ENCODE measurements around the gene PIGL.

The PIGL gene

GRCh38 chr17:16217002-16217635, at the start of gene PIGL:
Gene PIGL, plus strand, starts transcription at chr17:16217210. Its CDS starts 17 bp downstream, at chr17:16217227.
- peak within 1 kb of the TSS; percentile 98 for H3K4me3 ChIP-seq (ENCODE audit: low read length)
- H2AFZ ChIP-seq (ENCODE audit: low read length) = peak within 1 kb of the TSS; percentile 95
- H3K36me3 ChIP-seq (replicated peaks; ENCODE audit: insufficient read depth, low read length) = no peaks in the 10 kb centered on the region
- H4K20me1 ChIP-seq (ENCODE audit: insufficient read depth, low read length) = no peaks in the 10 kb centered on the region
- H3K4me2 ChIP-seq (ENCODE audit: low read depth, low read length) = peak within 1 kb of the TSS; percentile 70
- H3K9ac ChIP-seq (ENCODE audit: low read length) = peak within 1 kb of the TSS; percentile 93
- TF ChIP-seq CTCF (IDR thresholded peaks at IDR 0.05; ENCODE audit: low read length) = no peak
- TF ChIP-seq EZH2 (optimal IDR thresholded peaks at IDR 0.05; ENCODE audit: low read depth, low read length) = no peak
- no peak for TF ChIP-seq EZH2phosphoT487 (IDR thresholded peaks at IDR 0.05; ENCODE audit: low read length)
- peak within 1 kb of the TSS; percentile 92; the same call in 1 of the 2 replicates for H3K27ac ChIP-seq (ENCODE audit: low read length)
- peaks cover 68% of the 10 kb centered on the region for H3K79me2 ChIP-seq (ENCODE audit: low read length)
- no peaks in the 10 kb centered on the region for H3K9me3 ChIP-seq (replicated peaks; ENCODE audit: insufficient read depth, low read length)
- peaks cover 19% of the 10 kb centered on the region for H3F3A ChIP-seq (ENCODE audit: insufficient read depth, low read length)
- no peaks in the 10 kb centered on the region for H3K9me2 ChIP-seq (replicated peaks; ENCODE audit: insufficient read depth, low read length)
- peak; percentile 92 for DNase-seq
- peaks cover 3% of the 10 kb centered on the region for H3K4me1 ChIP-seq (ENCODE audit: low read length)
- no peaks in the 10 kb centered on the region for H3K27me3 ChIP-seq (replicated peaks; ENCODE audit: insufficient read depth, low read length)

GRCh38 chr17:16171613-16172012, 45.4 kb upstream of the PIGL start:
- Histone ChIP-seq H4K20me1 (ENCODE audit: insufficient read depth, low read length) (no peaks in the 10 kb centered on the region), H3K4me1 (ENCODE audit: low read length) (peaks cover 3% of the 10 kb centered on the region; the same call in 1 of the 2 replicates), H3K79me2 (ENCODE audit: low read length) (peaks cover 42% of the 10 kb centered on the region), H3K4me3 (ENCODE audit: low read length) (no peak overlapping the region), H3F3A (ENCODE audit: insufficient read depth, low read length) (no peaks in the 10 kb centered on the region), H3K36me3 (replicated peaks; ENCODE audit: insufficient read depth, low read length) (no peaks in the 10 kb centered on the region), H2AFZ (ENCODE audit: low read length) (no peak overlapping the region), H3K27ac (ENCODE audit: low read length) (no peak overlapping the region), H3K9ac (ENCODE audit: low read length) (no peak overlapping the region), H3K9me3 (replicated peaks; ENCODE audit: insufficient read depth, low read length) (no peaks in the 10 kb centered on the region), H3K4me2 (ENCODE audit: low read depth, low read length) (no peak overlapping the region), H3K9me2 (replicated peaks; ENCODE audit: insufficient read depth, low read length) (no peaks in the 10 kb centered on the region), H3K27me3 (replicated peaks; ENCODE audit: insufficient read depth, low read length) (no peaks in the 10 kb centered on the region)
- no peak for DNase-seq
- TF ChIP-seq EZH2phosphoT487 (IDR thresholded peaks at IDR 0.05; ENCODE audit: low read length) (no peak), CTCF (IDR thresholded peaks at IDR 0.05; ENCODE audit: low read length) (no peak), EZH2 (optimal IDR thresholded peaks at IDR 0.05; ENCODE audit: low read depth, low read length) (no peak)

DNA sequence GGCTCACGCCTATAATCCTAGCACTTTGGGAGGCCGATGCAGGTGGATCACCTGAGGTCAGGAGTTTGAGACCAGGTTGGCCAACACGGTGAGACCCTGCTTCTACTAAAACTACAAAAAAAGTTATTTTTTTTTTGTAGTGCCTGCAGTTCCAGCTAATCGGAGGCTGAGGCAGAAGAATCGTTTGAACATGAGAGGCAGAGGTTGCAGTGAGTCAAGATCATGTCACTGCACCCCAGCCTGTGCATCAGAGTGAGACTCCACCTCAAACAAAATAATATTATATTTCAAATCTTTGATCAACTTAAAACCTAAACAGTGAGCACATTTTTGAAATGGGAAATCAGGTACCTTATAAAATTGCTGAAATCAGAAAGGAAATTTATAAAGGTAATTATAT, 38.2 kb upstream of the PIGL start:
- peaks cover 79% of the 10 kb centered on the region for H3K79me2 ChIP-seq (ENCODE audit: low read length)
- no peak overlapping the region for H3K9ac ChIP-seq (ENCODE audit: low read length)
- H2AFZ ChIP-seq (ENCODE audit: low read length) = no peak overlapping the region
- no peaks in the 10 kb centered on the region; the same call in 1 of the 2 replicates for H4K20me1 ChIP-seq (ENCODE audit: insufficient read depth, low read length)
- H3K27me3 ChIP-seq (replicated peaks; ENCODE audit: insufficient read depth, low read length) = no peaks in the 10 kb centered on the region
- H3K4me1 ChIP-seq (ENCODE audit: low read length) = peaks cover 4% of the 10 kb centered on the region; the same call in 1 of the 2 replicates
- no peak overlapping the region for H3K27ac ChIP-seq (ENCODE audit: low read length)
- no peaks in the 10 kb centered on the region for H3K9me3 ChIP-seq (replicated peaks; ENCODE audit: insufficient read depth, low read length)
- H3K4me2 ChIP-seq (ENCODE audit: low read depth, low read length) = no peak overlapping the region
- DNase-seq = no peak
- H3K36me3 ChIP-seq (replicated peaks; ENCODE audit: insufficient read depth, low read length) = 0 out of 2 replicates have a peak, but pooled peaks cover 3% of the 10 kb centered on the region
- H3K9me2 ChIP-seq (replicated peaks; ENCODE audit: insufficient read depth, low read length) = no peaks in the 10 kb centered on the region
- no peak overlapping the region for H3K4me3 ChIP-seq (ENCODE audit: low read length)
- no peaks in the 10 kb centered on the region for H3F3A ChIP-seq (ENCODE audit: insufficient read depth, low read length)
- TF ChIP-seq EZH2 (optimal IDR thresholded peaks at IDR 0.05; ENCODE audit: low read depth, low read length) = no peak
- TF ChIP-seq EZH2phosphoT487 (IDR thresholded peaks at IDR 0.05; ENCODE audit: low read length) = no peak
- TF ChIP-seq CTCF (IDR thresholded peaks at IDR 0.05; ENCODE audit: low read length) = no peak

All from MM.1S (cell line).